Measurements from ENCODE around the gene OMG. TPM values are rescaled to one million over a fixed set of nuclear protein-coding genes. Genes with fewer than 3 reads are reported as not detected.

The OMG gene
- total and polyA plus RNA-seq, 2 donors (not counting 1 experiment from before 2014, with no cell fraction given): 0.39 to 1.7 TPM

DNA sequence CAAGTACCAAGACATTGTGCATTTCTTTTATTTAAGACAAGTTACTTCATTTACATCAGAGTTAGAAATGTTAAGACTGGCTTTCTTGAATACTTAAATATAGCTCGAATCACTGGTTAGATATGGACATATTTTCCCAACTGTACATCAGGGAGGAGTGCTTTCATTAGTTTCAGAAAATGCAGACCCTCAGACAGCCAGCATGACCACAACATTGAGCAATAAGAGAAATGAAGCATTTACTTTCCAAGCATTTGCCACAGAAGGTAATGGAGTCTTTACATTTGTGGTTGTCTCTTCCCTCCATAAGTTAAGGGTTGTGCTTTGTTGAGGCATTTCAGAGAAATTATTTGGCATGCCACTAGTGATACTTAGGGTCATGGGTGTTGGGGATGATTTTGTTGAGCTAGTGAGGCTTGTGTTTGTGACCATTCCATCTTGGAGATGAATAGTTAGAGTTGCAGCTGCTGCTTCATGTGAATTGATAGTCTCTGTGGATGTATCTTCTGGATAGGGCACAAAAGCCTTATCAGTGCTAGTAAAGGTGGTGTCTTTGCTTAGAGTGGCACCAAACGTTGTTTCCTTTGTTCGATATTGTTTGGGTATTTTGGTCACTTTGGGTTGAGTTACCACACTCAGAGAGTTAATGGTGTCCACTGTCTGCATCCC, 2.1 kb downstream of the OMG start:
- DNase-seq: no peak
- POLR2A ChIA-PET: no interaction called here
- H3K9me3 Mint-ChIP-seq (ENCODE audit: insufficient read depth): no peaks in the 10 kb centered on the region
- Histone ChIP-seq H3K27ac (ENCODE audit: low read length in 2 of 2) (no peak overlapping the region), H3K9me3 (ENCODE audit: control extremely low read depth in 1 of 3, control insufficient read depth in 2 of 3, insufficient read depth in 1 of 3, low read length in 2 of 3) (no peaks in the 10 kb centered on the region), H3K4me3 (ENCODE audit: control extremely low read depth in 1 of 5, extremely low read depth in 1 of 5, insufficient read depth in 1 of 5, low read depth in 2 of 5, low read length in 4 of 5) (no peak overlapping the region), H3K36me3 (replicated peaks in 1 of 2; ENCODE audit: control extremely low read depth in 1 of 2, control insufficient read depth in 1 of 2, extremely low read depth in 1 of 2, insufficient read depth in 2 of 2, low read length in 1 of 2) (peaks cover 0 to 4% of the 10 kb centered on the region in 2 experiments), H3K4me2 (replicated peaks; ENCODE audit: low read depth, low read length, poor library complexity, severe bottlenecking) (no peak overlapping the region), H3K79me2 (ENCODE audit: control insufficient read depth, insufficient read depth, low read length) (peaks cover 3% of the 10 kb centered on the region), H4K20me1 (ENCODE audit: control insufficient read depth, insufficient read depth, low read length, poor library complexity, severe bottlenecking) (no peaks in the 10 kb centered on the region), H3K9ac (ENCODE audit: low read length) (no peak overlapping the region), H2AFZ (ENCODE audit: insufficient read depth, low read depth, low read length, poor library complexity, severe bottlenecking) (no peak overlapping the region), H3K27me3 (replicated peaks in 1 of 4; ENCODE audit: control extremely low read depth in 1 of 4, control insufficient read depth in 3 of 4, insufficient read depth in 4 of 4, low read length in 3 of 4) (no peaks in the 10 kb centered on the region), H3K4me1 (ENCODE audit: control insufficient read depth in 2 of 2, insufficient read depth in 2 of 2, low read length in 2 of 2) (no peaks in the 10 kb centered on the region)
- no peaks in the 10 kb centered on the region for H3K4me1 Mint-ChIP-seq
- H3K27ac Mint-ChIP-seq: no peak overlapping the region
- TF ChIP-seq EZH2 (IDR thresholded peaks at IDR 0.05; ENCODE audit: borderline replicate concordance, insufficient read depth, low read depth, low read length, poor library complexity, severe bottlenecking): no peak
- TF ChIP-seq, protein P1, sequence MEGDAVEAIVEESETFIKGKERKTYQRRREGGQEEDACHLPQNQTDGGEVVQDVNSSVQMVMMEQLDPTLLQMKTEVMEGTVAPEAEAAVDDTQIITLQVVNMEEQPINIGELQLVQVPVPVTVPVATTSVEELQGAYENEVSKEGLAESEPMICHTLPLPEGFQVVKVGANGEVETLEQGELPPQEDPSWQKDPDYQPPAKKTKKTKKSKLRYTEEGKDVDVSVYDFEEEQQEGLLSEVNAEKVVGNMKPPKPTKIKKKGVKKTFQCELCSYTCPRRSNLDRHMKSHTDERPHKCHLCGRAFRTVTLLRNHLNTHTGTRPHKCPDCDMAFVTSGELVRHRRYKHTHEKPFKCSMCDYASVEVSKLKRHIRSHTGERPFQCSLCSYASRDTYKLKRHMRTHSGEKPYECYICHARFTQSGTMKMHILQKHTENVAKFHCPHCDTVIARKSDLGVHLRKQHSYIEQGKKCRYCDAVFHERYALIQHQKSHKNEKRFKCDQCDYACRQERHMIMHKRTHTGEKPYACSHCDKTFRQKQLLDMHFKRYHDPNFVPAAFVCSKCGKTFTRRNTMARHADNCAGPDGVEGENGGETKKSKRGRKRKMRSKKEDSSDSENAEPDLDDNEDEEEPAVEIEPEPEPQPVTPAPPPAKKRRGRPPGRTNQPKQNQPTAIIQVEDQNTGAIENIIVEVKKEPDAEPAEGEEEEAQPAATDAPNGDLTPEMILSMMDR (IDR thresholded peaks at IDR 0.05): no peak
- CTCF ChIA-PET: interaction anchor here (0.8 kb wide), 1 partner anchor 30 kb away, joined by 3 read pairs; no protein-coding TSS in a partner anchor
- 93% methylated on average over 2 of the region's 3 CpGs for WGBS (ENCODE audit: insufficient coverage)
- no peak for ATAC-seq (ENCODE audit: low read depth)
- no peak overlapping the region for H3K4me3 Mint-ChIP-seq
- intact Hi-C loops (cut with micrococcal nuclease): no loop called here
- no peaks in the 10 kb centered on the region for H3K27me3 Mint-ChIP-seq

DNA sequence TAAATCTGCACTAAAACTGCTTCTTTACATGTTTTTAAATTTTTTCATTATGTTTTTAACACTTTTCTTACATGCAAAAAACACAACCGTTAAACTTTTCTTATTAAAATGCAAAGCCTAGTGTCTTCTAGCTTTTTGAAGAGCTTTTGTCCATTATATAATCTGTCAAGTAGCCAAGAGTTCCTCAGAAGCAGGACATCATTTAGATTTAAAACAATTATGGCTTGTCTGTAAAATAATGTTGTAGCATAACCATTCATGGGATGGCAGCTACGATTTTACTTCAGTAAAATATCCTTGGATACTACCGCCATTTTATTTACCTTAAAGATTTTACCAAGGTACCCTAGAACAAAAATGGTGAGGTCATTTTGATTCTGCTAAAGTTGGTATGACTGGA, 2.8 kb downstream of the OMG start:
- TF ChIP-seq, protein P1 (IDR thresholded peaks at IDR 0.05): no peak
- no peak for TF ChIP-seq EZH2 (IDR thresholded peaks at IDR 0.05; ENCODE audit: borderline replicate concordance, insufficient read depth, low read depth, low read length, poor library complexity, severe bottlenecking)
- H3K4me1 Mint-ChIP-seq: no peaks in the 10 kb centered on the region
- Histone ChIP-seq H4K20me1 (ENCODE audit: control insufficient read depth, insufficient read depth, low read length, poor library complexity, severe bottlenecking) (no peaks in the 10 kb centered on the region), H3K9me3 (ENCODE audit: control extremely low read depth in 1 of 3, control insufficient read depth in 2 of 3, insufficient read depth in 1 of 3, low read length in 2 of 3) (no peaks in the 10 kb centered on the region), H3K4me1 (ENCODE audit: control insufficient read depth in 2 of 2, insufficient read depth in 2 of 2, low read length in 2 of 2) (no peaks in the 10 kb centered on the region), H3K4me3 (ENCODE audit: control extremely low read depth in 1 of 5, extremely low read depth in 1 of 5, insufficient read depth in 1 of 5, low read depth in 2 of 5, low read length in 4 of 5) (no peak overlapping the region), H3K79me2 (ENCODE audit: control insufficient read depth, insufficient read depth, low read length) (no peaks in the 10 kb centered on the region), H3K27ac (ENCODE audit: low read length in 2 of 2) (no peak overlapping the region), H2AFZ (ENCODE audit: insufficient read depth, low read depth, low read length, poor library complexity, severe bottlenecking) (no peak overlapping the region), H3K27me3 (replicated peaks in 1 of 4; ENCODE audit: control extremely low read depth in 1 of 4, control insufficient read depth in 3 of 4, insufficient read depth in 4 of 4, low read length in 3 of 4) (no peaks in the 10 kb centered on the region), H3K36me3 (replicated peaks in 1 of 2; ENCODE audit: control extremely low read depth in 1 of 2, control insufficient read depth in 1 of 2, extremely low read depth in 1 of 2, insufficient read depth in 2 of 2, low read length in 1 of 2) (peaks cover 0 to 4% of the 10 kb centered on the region in 2 experiments), H3K4me2 (replicated peaks; ENCODE audit: low read depth, low read length, poor library complexity, severe bottlenecking) (no peak overlapping the region), H3K9ac (ENCODE audit: low read length) (no peak overlapping the region)
- POLR2A ChIA-PET: no interaction called here
- DNase-seq (no peak), ATAC-seq (ENCODE audit: low read depth) (no peak)
- no peak overlapping the region for H3K27ac Mint-ChIP-seq
- intact Hi-C loops (cut with micrococcal nuclease): no loop called here
- no peaks in the 10 kb centered on the region for H3K27me3 Mint-ChIP-seq
- WGBS (ENCODE audit: insufficient coverage): no CpG with 5 or more reads among the region's 3 CpGs
- H3K9me3 Mint-ChIP-seq (ENCODE audit: insufficient read depth): no peaks in the 10 kb centered on the region
- no peak overlapping the region for H3K4me3 Mint-ChIP-seq
- CTCF ChIA-PET: no interaction called here

Data from B cell (primary cell).